ENCODE measurements around the gene ARHGEF9. TPM values are rescaled to one million over a fixed set of nuclear protein-coding genes. Genes with fewer than 3 reads are reported as not detected.

ARHGEF9 gene
- total RNA-seq, 2 donors from 2014 or later = 5.4 to 64.6 TPM

DNA sequence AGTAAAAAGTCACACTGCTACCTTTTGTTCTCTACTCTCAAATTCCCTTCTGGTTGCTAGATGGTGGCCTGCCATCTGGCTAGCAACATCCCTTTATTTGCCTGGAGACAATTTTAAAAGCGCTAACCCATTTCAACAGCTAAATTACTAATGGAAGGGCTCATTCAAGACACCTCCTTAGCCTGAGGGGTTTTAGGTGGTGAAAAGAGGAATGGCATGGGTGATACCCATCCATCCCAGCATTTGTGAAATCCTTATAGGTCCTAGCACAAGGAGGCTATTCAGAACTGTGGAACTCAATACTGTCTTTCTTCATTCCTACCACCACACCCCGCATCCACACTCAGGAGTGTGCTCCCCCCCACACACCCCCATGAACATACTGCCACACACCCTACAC is 33.5 kb downstream of the ARHGEF9 start:
- ATAC-seq = no peak
- Histone ChIP-seq H3K9me3 (no peaks in the 10 kb centered on the region), H3K36me3 (replicated peaks in 1 of 2; ENCODE audit: insufficient read depth in 1 of 2, low read depth in 2 of 2) (no peaks in the 10 kb centered on the region), H3K4me3 (no peak overlapping the region), H3K27me3 (no peaks in the 10 kb centered on the region), H3K27ac (no peak overlapping the region), H3K4me1 (peaks cover 14% of the 10 kb centered on the region)
- WGBS, 2 donors = 83 to 100% methylated on average over 1 to 2 of the region's 2 CpGs
- DNase-seq = no peak
- intact Hi-C loops (cut with DNase I) = no loop called here
- no peak for TF ChIP-seq POLR2A (IDR thresholded peaks at IDR 0.05)
- TF ChIP-seq, protein P1, sequence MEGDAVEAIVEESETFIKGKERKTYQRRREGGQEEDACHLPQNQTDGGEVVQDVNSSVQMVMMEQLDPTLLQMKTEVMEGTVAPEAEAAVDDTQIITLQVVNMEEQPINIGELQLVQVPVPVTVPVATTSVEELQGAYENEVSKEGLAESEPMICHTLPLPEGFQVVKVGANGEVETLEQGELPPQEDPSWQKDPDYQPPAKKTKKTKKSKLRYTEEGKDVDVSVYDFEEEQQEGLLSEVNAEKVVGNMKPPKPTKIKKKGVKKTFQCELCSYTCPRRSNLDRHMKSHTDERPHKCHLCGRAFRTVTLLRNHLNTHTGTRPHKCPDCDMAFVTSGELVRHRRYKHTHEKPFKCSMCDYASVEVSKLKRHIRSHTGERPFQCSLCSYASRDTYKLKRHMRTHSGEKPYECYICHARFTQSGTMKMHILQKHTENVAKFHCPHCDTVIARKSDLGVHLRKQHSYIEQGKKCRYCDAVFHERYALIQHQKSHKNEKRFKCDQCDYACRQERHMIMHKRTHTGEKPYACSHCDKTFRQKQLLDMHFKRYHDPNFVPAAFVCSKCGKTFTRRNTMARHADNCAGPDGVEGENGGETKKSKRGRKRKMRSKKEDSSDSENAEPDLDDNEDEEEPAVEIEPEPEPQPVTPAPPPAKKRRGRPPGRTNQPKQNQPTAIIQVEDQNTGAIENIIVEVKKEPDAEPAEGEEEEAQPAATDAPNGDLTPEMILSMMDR (IDR thresholded peaks at IDR 0.05) = no peak

DNA sequence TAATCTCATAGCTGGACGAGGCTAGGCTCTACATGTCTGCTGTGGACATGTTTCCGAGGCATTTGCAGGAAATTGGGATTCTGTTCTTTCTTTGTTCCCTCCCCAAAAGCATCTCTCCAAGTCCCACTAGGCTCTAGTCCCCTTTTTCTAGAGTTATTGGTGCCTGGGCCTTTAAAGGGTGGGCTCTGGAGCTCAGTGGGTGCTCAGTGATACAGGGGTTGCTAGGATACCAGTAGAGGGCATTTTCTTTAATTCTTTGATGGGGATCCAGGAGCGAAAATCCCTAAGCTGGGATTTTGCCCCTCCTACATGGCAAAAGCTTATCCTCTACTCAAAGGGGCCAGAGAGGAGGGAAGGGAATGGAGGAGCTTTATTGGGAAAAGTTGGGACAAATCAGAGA is 34.2 kb downstream of the ARHGEF9 start:
- H3K4me1 ChIP-seq = peaks cover 13% of the 10 kb centered on the region
- H3K4me3 ChIP-seq = no peak overlapping the region
- no peak for DNase-seq
- H3K27ac ChIP-seq = no peak overlapping the region
- no peaks in the 10 kb centered on the region for H3K27me3 ChIP-seq
- H3K36me3 ChIP-seq (replicated peaks in 1 of 2; ENCODE audit: insufficient read depth in 1 of 2, low read depth in 2 of 2) = no peaks in the 10 kb centered on the region
- H3K9me3 ChIP-seq = no peaks in the 10 kb centered on the region
- 85 to 93% methylated on average over 3 of the region's 3 CpGs for WGBS, 2 donors
- intact Hi-C loops (cut with DNase I) = no loop called here
- TF ChIP-seq, protein P1 (IDR thresholded peaks at IDR 0.05) = no peak
- no peak for TF ChIP-seq POLR2A (IDR thresholded peaks at IDR 0.05)
- no peak for ATAC-seq

DNA sequence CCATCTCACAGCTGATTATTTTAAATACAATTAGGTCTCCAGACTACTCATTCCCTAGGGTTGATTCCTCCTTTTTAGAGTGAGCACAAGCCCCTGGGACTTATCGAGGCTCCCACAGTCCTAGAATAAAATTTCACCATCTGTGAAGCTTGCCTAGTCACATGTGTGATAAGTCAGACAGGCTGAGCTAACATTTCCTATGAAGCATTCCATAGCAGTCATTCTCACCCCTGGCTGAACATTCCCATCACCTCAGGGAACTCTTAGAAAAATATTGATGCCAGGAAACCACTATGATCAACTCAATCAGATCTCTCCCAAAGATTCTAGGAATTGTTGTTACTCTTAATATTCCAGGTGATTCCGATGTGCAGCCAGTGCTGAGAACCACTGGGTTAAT is 37.7 kb downstream of the ARHGEF9 start:
- H3K27ac ChIP-seq = no peak overlapping the region
- H3K4me1 ChIP-seq = peaks cover under 1% of the 10 kb centered on the region
- H3K4me3 ChIP-seq = no peak overlapping the region
- TF ChIP-seq POLR2A (IDR thresholded peaks at IDR 0.05) = no peak
- TF ChIP-seq, protein P1 (IDR thresholded peaks at IDR 0.05) = no peak
- H3K27me3 ChIP-seq = no peaks in the 10 kb centered on the region
- no peaks in the 10 kb centered on the region for H3K9me3 ChIP-seq
- DNase-seq (no peak), ATAC-seq (no peak)
- no peaks in the 10 kb centered on the region for H3K36me3 ChIP-seq (replicated peaks in 1 of 2; ENCODE audit: insufficient read depth in 1 of 2, low read depth in 2 of 2)
- 56 to 65% methylated on average over 2 of the region's 2 CpGs for WGBS, 2 donors
- intact Hi-C loops (cut with DNase I) = no loop called here

DNA sequence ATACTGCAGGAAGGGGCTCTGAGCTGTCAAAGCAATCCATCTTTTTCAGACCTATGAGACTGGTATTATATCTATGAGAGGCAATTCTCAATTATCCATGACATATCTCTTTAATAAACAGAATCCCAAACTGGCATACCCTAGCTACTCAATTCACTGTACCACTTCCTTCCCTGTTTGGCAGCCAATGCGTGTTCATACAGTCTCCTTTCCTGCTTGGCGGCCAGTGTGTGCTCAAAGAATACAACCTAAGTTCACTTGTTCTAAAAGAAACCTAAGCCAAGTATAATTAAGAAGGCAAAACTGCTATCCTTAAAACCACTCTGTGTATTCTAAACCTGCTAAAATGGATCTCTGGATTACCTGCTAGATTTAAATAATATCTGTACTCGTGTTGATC is 38.3 kb downstream of the ARHGEF9 start:
- no peak for ATAC-seq
- Histone ChIP-seq H3K36me3 (replicated peaks in 1 of 2; ENCODE audit: insufficient read depth in 1 of 2, low read depth in 2 of 2) (no peaks in the 10 kb centered on the region), H3K27me3 (no peaks in the 10 kb centered on the region), H3K4me3 (no peak overlapping the region), H3K27ac (no peak overlapping the region), H3K9me3 (no peaks in the 10 kb centered on the region), H3K4me1 (no peaks in the 10 kb centered on the region)
- WGBS, 2 donors = 73 to 94% methylated on average over 3 of the region's 3 CpGs
- TF ChIP-seq, protein P1 (IDR thresholded peaks at IDR 0.05) = no peak
- no peak for TF ChIP-seq POLR2A (IDR thresholded peaks at IDR 0.05)
- no peak for DNase-seq
- intact Hi-C loops (cut with DNase I) = no loop called here

DNA sequence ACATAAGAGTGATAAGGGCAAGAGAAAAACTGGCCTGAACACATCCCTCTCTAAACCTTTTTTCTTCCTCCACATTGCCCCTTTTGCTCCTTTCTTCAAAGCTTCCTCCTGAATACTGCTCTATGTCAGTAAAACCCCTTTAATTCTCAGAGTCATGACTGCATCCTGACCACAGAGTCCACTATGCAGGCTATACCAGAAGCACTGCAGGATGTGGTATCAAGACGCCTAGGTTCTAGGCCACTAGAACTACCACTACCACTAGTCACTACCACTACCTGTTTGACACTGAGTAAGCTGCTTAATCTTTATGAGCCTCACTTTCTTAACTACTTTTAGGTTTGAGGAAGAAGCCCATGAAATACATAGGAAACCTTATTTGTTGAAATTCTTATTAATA is 38.7 kb downstream of the ARHGEF9 start:
- H3K36me3 ChIP-seq (replicated peaks in 1 of 2; ENCODE audit: insufficient read depth in 1 of 2, low read depth in 2 of 2) = no peaks in the 10 kb centered on the region
- no peak overlapping the region for H3K27ac ChIP-seq
- no peaks in the 10 kb centered on the region for H3K27me3 ChIP-seq
- H3K4me1 ChIP-seq = no peaks in the 10 kb centered on the region
- H3K4me3 ChIP-seq = no peak overlapping the region
- no peaks in the 10 kb centered on the region for H3K9me3 ChIP-seq
- ATAC-seq (no peak), DNase-seq (no peak)
- intact Hi-C loops (cut with DNase I) = no loop called here
- WGBS, 2 donors = 64 to 85% methylated on average over 1 of the region's 1 CpG
- no peak for TF ChIP-seq POLR2A (IDR thresholded peaks at IDR 0.05)
